ENCODE data around the gene SGK2. TPM values are rescaled to one million over a fixed set of nuclear protein-coding genes. Genes with fewer than 3 reads are reported as not detected.
"Not testable (repeated sequence)": the region's sequence is repeated elsewhere in the genome, so short reads cannot be mapped to it uniquely, and the experiment has no call there.

Gene SGK2
- total RNA-seq, 1 donor from 2014 or later = not detected

DNA sequence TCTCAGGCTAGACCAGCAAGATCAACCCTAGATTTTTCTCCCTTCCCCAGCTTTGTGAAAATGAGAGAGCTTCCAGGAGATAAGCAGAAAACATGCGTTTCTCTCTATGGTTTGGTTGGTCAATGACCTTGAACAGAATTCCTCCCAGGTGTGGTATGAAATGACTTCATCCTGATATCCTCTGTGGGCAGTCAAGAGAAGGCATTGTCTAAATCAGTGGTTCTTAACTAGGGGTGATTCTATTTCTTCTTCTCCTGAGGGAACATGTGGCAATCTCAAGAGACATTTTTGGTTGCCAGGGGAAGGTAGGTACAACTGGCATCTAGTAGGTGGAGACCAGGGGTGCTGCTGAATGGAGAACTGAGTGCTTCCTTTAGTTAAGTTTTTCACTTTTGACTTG, 44.3 kb downstream of the SGK2 start:
- DNase-seq = no peak

DNA sequence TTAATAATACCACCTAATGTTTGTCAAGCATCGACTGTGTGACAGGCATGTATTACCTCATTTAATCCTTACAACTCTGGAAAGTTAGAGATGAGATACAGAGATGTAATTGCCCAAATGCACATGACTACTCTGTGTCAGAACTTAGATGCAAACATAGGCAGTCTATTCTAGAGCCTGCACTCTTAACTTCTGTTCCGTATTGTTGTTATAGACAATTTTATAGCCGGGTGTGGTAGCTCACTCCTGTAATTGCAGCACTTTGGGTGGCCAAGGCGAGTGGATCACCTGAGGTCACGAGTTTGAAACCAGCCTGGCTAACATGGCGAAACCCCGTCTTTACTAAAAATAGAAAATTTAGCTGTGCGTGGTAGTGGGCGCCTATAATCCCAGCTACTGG, 46.9 kb downstream of the SGK2 start:
- DNase-seq = no peak

DNA sequence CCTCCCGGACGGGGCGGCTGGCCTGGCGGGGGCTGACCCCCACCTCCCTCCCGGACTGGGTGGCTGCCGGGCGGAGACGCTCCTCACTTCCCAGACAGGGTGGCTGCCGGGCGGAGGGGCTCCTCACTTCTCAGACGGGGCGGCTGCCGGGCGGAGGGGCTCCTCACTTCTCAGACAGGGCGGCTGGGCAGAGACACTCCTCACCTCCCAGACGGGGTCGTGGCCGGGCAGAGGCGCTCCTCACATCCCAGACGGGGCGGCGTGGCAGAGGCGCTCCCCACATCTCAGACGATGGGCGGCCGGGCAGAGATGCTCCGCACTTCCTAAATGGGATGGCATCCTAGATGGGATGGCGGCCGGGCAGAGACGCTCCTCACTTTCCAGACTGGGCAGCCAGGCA, 48.5 kb downstream of the SGK2 start:
- not testable (repeated sequence) for DNase-seq

DNA sequence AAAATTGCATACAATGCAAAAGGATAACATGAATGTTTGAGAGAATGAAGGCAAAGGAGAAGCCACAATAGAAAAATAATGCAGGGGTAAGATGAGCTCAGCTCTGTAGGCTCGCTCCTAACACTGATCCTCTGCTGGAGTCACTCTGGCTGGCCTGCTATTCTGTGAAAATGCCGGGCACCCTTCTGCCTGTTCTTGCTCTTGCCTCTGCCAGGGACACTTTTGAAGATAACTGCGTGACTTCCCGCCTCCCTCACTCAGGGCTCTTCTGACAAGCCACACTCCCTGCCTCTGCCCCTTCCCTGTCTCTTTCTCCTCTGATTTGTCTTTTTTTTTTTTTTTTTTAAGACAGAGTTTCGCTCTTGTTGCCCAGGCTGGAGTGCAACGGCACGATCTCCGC, 72.8 kb downstream of the SGK2 start:
- no peak for DNase-seq

Other genes with a start within 250 kb of the SGK2 start
- 33.7 TPM for gene SRSF6, start 101.1 kb upstream of the SGK2 start, total RNA-seq
- 18.4 TPM for gene L3MBTL1, start 51.3 kb upstream of the SGK2 start, total RNA-seq
- gene IFT52, start 31.9 kb downstream of the SGK2 start, total RNA-seq = 56.8 TPM
- 0.47 TPM for gene MYBL2, start 108.1 kb downstream of the SGK2 start, total RNA-seq
- not detected for gene GTSF1L, start 168.0 kb downstream of the SGK2 start, total RNA-seq

Data from occipital lobe (tissue), 2 donors.